Smooth muscle cell (in vitro differentiated cells): ENCODE measurements around the gene ACBD6. TPM values are rescaled to one million over a fixed set of nuclear protein-coding genes. Genes with fewer than 3 reads are reported as not detected.

ENCODE experiments used
- DNase-seq: peaks from one replicate; lab custom pipeline; 2025; ENCODE audit not compliant: unreplicated experiment; lab: John Stamatoyannopoulos, UW
- H2AFZ ChIP-seq: fragments of 200-600 bp; sonication (generic); 2 replicates; pipeline ENCODE4 v1.6.0; 2016; ENCODE audit warnings: antibody characterized with exemption, low read depth, mild to moderate bottlenecking
- H3F3A ChIP-seq: fragments of 200-600 bp; sonication (generic); 2 replicates; pipeline ENCODE4 v1.6.0; 2017; ENCODE audit warnings: antibody characterized with exemption, low read depth
- H3K27ac ChIP-seq: fragments of 200-600 bp; sonication (generic); 2 replicates; pipeline ENCODE4 v1.5.1; 2016; ENCODE audit warnings: low read depth, mild to moderate bottlenecking
- H3K27me3 ChIP-seq: fragments of 200-600 bp; sonication (generic); 2 replicates; pipeline ENCODE4 v1.6.1; 2016; ENCODE audit warnings: low read depth, mild to moderate bottlenecking
- H3K36me3 ChIP-seq: fragments of 200-600 bp; sonication (generic); 2 replicates; pipeline ENCODE4 v1.5.1; 2016; ENCODE audit warnings: low read depth
- H3K4me1 ChIP-seq: fragments of 200-600 bp; sonication (generic); 2 replicates; pipeline ENCODE4 v1.5.1; 2016; ENCODE audit warnings: low read depth
- H3K4me2 ChIP-seq: fragments of 200-600 bp; sonication (generic); 2 replicates; pipeline ENCODE4 v1.6.0; 2016; ENCODE audit warnings: mild to moderate bottlenecking
- H3K4me3 ChIP-seq: fragments of 200-600 bp; sonication (generic); 2 replicates; pipeline ENCODE4 v1.5.1; 2016; ENCODE audit warnings: mild to moderate bottlenecking
- H3K79me2 ChIP-seq: fragments of 200-600 bp; sonication (generic); 2 replicates; pipeline ENCODE4 v1.6.0; 2016; ENCODE audit warnings: low read depth, mild to moderate bottlenecking
- H3K9ac ChIP-seq: fragments of 200-600 bp; sonication (generic); 2 replicates; pipeline ENCODE4 v1.6.0; 2016; ENCODE audit warnings: low read depth
- H3K9me3 ChIP-seq: fragments of 200-600 bp; sonication (generic); replicated peaks from 2 replicates; pipeline ENCODE4 v1.5.1; 2016; ENCODE audit warnings: low read depth
- H4K20me1 ChIP-seq: fragments of 200-600 bp; sonication (generic); 2 replicates; pipeline ENCODE4 v1.6.0; 2016; ENCODE audit warnings: low read depth
- WGBS: methylation state at CpG from one replicate; pipeline ENCODE4 v1.1.7; 2016; ENCODE audit warnings: low lambda C conversion rate; 5-methylcytosine and 5-hydroxymethylcytosine counted together
- polyA plus RNA-seq: library from polyadenylated mRNA; unstranded; fragments of >200 nt; fragmentation: Nextera tagmentation; extraction: Ambion mirVana; gene quantifications from 2 replicates; pipeline ENCODE4 v1.2.1, GENCODE V29; 2016
- total RNA-seq: library from RNA; depleted of rRNA; stranded (reverse); fragments of >200 nt; gene quantifications from 2 replicates; pipeline ENCODE4 v1.2.3, GENCODE V29; 2014
- TF ChIP-seq, protein P1 (sequence below): fragments of 200-600 bp; sonication (generic); IDR thresholded peaks from 2 replicates; pipeline ENCODE4 v1.5.1; 2017; ENCODE audit warnings: borderline replicate concordance, mild to moderate bottlenecking, antibody characterized with exemption; ENCODE audit not compliant: insufficient read depth, poor library complexity, severe bottlenecking

ACBD6 gene
- total and polyA plus RNA-seq, 2 experiments from 2014 or later: 44.1 to 48.7 TPM

DNA sequence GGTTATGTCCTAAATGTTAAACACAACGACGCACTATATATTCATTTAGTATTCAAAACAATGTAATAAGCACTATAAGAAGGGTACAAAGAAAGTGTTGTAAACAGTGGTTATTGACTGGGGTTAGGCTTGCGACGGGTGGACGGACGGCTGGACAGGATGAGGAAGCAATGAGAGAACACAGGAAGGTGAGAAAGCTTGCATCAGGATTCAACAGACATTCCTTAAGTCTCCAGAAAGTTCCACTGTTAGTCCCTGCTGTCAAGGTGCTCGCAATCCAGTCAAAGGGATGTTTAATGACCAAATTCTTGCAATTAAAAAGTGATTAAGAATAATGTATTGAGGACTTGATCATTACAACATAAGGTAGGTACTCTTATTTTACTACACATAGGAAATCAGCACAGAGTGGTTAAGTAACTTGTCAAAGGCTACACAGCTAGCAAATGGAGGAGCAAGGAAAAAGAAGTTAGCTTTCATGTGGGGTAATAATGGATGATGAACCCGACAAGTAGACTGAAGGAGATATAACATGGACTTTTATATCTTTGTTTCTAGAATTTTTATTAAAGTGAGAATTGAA, 994 bp upstream of the ACBD6 start:
- no peaks in the 10 kb centered on the region for H3F3A ChIP-seq
- H3K4me1 ChIP-seq: peaks cover 20% of the 10 kb centered on the region
- peak overlapping the region; percentile 97 for H3K27ac ChIP-seq
- 71% methylated on average over 8 of the region's 8 CpGs for WGBS
- H3K9me3 ChIP-seq: no peaks in the 10 kb centered on the region
- peak overlapping the region; percentile 85 for H3K4me3 ChIP-seq
- H3K27me3 ChIP-seq: no peaks in the 10 kb centered on the region
- H3K9ac ChIP-seq: peak overlapping the region; percentile 93
- peak overlapping the region; percentile 99 for H3K4me2 ChIP-seq
- no peak for DNase-seq
- TF ChIP-seq, protein P1, sequence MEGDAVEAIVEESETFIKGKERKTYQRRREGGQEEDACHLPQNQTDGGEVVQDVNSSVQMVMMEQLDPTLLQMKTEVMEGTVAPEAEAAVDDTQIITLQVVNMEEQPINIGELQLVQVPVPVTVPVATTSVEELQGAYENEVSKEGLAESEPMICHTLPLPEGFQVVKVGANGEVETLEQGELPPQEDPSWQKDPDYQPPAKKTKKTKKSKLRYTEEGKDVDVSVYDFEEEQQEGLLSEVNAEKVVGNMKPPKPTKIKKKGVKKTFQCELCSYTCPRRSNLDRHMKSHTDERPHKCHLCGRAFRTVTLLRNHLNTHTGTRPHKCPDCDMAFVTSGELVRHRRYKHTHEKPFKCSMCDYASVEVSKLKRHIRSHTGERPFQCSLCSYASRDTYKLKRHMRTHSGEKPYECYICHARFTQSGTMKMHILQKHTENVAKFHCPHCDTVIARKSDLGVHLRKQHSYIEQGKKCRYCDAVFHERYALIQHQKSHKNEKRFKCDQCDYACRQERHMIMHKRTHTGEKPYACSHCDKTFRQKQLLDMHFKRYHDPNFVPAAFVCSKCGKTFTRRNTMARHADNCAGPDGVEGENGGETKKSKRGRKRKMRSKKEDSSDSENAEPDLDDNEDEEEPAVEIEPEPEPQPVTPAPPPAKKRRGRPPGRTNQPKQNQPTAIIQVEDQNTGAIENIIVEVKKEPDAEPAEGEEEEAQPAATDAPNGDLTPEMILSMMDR: no peak
- no peaks in the 10 kb centered on the region for H4K20me1 ChIP-seq
- H3K79me2 ChIP-seq: peaks cover 36% of the 10 kb centered on the region
- no peaks in the 10 kb centered on the region for H3K36me3 ChIP-seq
- peak overlapping the region; percentile 92 for H2AFZ ChIP-seq

DNA sequence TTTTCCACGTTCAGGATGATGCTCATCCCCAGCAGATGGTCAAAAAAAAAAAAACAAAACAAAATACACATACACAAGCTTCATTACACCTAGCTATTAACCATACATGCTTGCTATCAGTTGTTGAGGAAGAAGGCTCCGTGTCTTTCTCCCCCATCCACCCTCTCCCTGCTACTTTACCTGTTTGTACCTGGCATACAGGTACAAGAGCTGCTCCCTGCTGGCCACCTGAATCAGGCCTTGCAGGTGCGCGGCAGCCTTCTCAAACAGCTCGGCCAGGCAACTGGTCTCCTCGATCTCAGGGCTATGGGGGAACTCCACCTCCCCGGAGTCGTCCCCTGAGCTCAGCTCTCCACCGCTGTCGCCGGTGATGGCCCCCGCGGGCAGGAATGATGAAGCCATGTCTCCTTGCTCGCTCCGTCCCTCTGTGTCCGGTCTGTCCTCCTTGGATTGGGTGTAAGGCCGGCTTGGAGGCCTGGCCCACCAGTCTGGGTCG, 464 bp downstream of the ACBD6 start:
- no peaks in the 10 kb centered on the region for H3F3A ChIP-seq
- no peak for DNase-seq
- peaks cover 20% of the 10 kb centered on the region for H3K4me1 ChIP-seq
- H3K27ac ChIP-seq: peak overlapping the region; percentile 97
- H3K9ac ChIP-seq: peak overlapping the region; percentile 93
- H3K27me3 ChIP-seq: no peaks in the 10 kb centered on the region
- H3K9me3 ChIP-seq: no peaks in the 10 kb centered on the region
- peak overlapping the region; percentile 85 for H3K4me3 ChIP-seq
- peak overlapping the region; percentile 99 for H3K4me2 ChIP-seq
- peaks cover 7% of the 10 kb centered on the region for H4K20me1 ChIP-seq
- no peaks in the 10 kb centered on the region for H3K36me3 ChIP-seq
- TF ChIP-seq, protein P1: no peak
- WGBS: under 1% methylated on average over 18 of the region's 18 CpGs
- peaks cover 51% of the 10 kb centered on the region for H3K79me2 ChIP-seq
- peak overlapping the region; percentile 92 for H2AFZ ChIP-seq

DNA sequence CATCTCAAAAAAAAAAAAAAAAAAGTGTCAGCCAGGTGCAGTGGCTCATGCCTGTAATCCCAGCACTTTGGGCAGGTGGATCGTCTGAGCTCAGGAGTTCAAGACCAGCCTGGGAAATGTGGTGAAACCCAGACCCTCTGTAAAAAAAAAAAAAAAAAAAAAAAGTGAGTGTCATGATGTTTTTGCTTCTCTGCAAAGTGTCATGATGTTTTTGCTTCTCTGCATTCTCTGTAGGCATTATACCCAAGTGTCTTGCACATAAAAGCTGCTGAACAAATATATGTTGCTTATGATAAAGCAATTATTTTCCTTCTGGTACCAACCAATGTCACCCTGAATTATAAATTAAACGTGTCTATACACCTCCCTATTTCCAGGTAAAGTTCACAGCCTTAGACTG, 1.7 kb downstream of the ACBD6 start:
- Histone ChIP-seq H3K27ac (no peak overlapping the region), H3K9me3 (no peaks in the 10 kb centered on the region), H3F3A (no peaks in the 10 kb centered on the region), H3K9ac (no peak overlapping the region), H3K79me2 (peaks cover 62% of the 10 kb centered on the region), H3K4me1 (peaks cover 20% of the 10 kb centered on the region), H4K20me1 (peaks cover 18% of the 10 kb centered on the region), H3K4me2 (peak overlapping the region; percentile 99), H3K27me3 (no peaks in the 10 kb centered on the region), H2AFZ (no peak overlapping the region), H3K36me3 (no peaks in the 10 kb centered on the region), H3K4me3 (peak overlapping the region; percentile 85)
- no peak for DNase-seq
- TF ChIP-seq, protein P1: no peak
- 92% methylated on average over 2 of the region's 2 CpGs for WGBS

DNA sequence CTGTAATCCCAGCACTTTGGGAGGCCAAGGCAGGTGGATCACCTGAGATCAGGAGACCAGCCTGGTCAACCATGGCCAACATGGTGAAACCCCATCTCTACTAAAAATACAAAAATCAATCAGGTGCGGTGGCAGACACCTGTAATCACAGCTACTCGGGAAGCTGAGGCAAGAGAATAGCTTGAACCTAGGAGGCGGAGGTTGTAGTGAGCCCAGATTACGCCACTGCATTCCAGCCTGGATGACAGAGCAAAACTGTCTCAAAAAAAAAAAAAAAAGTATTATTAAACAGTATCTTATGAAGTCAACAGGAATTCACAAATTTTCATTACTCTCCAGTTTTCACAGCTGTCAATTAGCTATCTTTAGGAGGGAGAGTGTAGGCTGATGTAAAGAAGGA, 3.8 kb downstream of the ACBD6 start:
- no peak for DNase-seq
- Histone ChIP-seq H3K79me2 (peaks cover 65% of the 10 kb centered on the region), H3K27ac (no peak overlapping the region), H3K9ac (no peak overlapping the region), H3K4me2 (no peak overlapping the region), H3F3A (no peaks in the 10 kb centered on the region), H3K4me3 (no peak overlapping the region), H4K20me1 (peaks cover 18% of the 10 kb centered on the region), H3K9me3 (no peaks in the 10 kb centered on the region), H3K27me3 (no peaks in the 10 kb centered on the region), H3K36me3 (no peaks in the 10 kb centered on the region), H2AFZ (no peak overlapping the region), H3K4me1 (peaks cover 20% of the 10 kb centered on the region)
- WGBS: 92% methylated on average over 4 of the region's 4 CpGs
- TF ChIP-seq, protein P1: no peak
